C4-2B (cell line): ENCODE data around the gene PPME1.

ENCODE experiments used
- CTCF ChIP-seq: fragments of 450-650 bp; conservative IDR thresholded peaks from 2 replicates; pipeline ENCODE4 v1.5.1; 2017; ENCODE audit warnings: mild to moderate bottlenecking
- ZFX ChIP-seq: fragments of 450-650 bp; IDR thresholded peaks from 2 replicates; pipeline ENCODE4 v1.6.1; 2017

GRCh38 chr11:74132833-74133232, 38.3 kb upstream of the PPME1 start:
- TF ChIP-seq CTCF (no peak), ZFX (no peak)
